ENCODE measurements around the gene NID1.
A peak's percentile ranks its signal among the peaks of the same experiment; 100 is the strongest.
"Not testable (repeated sequence)": the region's sequence is repeated elsewhere in the genome, so short reads cannot be mapped to it uniquely, and the experiment has no call there.

NID1 gene

DNA sequence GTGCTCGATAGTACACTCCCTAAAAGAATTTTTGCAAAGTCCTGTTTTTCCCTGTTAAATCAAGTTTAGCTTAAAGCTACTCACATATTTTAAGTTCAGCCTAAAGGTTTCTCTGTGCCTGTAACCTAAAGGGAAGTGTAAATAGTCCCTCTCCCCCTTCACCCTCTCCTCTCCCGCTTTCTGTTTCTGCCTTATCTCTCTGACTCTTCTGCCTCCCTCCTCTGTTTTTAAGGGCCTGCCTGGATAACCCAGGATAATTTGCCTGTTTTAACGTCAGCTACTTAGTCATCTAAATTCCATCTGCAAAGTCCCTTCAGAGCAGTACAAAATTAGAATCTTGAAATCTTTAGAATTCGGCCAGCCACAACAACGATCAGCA is 92.6 kb downstream of the NID1 start:
- H3K4me3 ChIP-seq (ENCODE audit: low read depth, low read length) = peak overlapping the region; percentile 49
- TF ChIP-seq, protein P1, sequence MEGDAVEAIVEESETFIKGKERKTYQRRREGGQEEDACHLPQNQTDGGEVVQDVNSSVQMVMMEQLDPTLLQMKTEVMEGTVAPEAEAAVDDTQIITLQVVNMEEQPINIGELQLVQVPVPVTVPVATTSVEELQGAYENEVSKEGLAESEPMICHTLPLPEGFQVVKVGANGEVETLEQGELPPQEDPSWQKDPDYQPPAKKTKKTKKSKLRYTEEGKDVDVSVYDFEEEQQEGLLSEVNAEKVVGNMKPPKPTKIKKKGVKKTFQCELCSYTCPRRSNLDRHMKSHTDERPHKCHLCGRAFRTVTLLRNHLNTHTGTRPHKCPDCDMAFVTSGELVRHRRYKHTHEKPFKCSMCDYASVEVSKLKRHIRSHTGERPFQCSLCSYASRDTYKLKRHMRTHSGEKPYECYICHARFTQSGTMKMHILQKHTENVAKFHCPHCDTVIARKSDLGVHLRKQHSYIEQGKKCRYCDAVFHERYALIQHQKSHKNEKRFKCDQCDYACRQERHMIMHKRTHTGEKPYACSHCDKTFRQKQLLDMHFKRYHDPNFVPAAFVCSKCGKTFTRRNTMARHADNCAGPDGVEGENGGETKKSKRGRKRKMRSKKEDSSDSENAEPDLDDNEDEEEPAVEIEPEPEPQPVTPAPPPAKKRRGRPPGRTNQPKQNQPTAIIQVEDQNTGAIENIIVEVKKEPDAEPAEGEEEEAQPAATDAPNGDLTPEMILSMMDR (IDR thresholded peaks at IDR 0.05; ENCODE audit: low read depth, low read length) = no peak

DNA sequence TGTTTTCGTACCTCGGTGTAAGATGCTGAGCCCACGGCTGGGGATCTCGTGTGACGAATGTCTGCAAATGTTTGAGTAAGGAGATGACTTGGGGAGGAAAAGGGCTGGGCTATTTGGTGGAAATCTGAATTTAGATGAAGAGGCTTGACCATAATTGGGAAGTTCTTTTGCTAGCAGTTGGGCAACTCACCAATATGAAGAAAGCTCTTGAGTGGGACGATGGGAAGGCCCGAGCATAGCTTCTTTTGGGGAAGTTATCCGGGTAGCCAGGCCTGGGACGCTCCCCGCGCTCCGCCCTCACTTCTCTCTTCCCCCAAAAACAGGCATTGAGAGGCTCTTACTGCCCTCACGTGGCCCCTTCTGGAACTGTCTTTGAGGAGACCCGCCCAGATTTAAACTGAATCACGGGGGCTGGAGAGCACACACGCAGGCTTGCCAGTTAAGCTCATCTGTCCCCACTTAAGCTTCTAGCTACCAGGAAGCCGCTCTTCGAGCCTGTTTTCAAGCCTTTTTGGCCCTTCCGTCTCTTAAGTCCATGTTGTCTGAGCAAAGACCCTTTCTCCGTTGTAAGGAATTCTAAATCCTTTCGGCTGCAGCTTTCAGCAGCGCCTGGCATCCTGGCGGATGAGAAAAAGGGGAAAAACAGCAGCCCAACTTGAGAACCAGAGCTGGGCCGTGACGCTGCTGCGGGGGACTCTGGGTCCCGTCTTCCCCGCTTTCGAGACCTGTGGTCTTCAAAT is 93.1 kb downstream of the NID1 start:
- TF ChIP-seq, protein P1 (IDR thresholded peaks at IDR 0.05; ENCODE audit: low read depth, low read length) = peak; percentile 79
- H3K4me3 ChIP-seq (ENCODE audit: low read depth, low read length) = peak overlapping the region; percentile 49

DNA sequence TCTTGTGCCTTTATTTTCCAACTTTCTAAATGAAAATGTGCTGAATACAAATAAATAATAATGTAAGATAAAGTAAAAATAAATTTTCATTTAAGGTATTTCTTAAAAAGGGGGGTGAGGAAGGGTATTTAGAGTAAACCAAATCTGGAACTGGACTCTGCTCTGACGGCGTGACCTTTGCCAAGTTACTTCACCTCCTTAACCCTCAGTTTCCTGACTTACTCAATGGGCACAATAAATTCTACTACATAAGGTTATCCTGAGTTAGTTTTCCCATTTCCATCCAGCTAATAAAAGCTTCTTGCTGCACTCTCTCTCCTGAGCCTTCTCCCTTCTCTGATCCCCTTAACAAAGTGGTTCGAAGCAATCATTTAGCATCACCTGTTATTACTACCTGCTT is 93.9 kb downstream of the NID1 start:
- TF ChIP-seq, protein P1 (IDR thresholded peaks at IDR 0.05; ENCODE audit: low read depth, low read length) = no peak
- no peak overlapping the region for H3K4me3 ChIP-seq (ENCODE audit: low read depth, low read length)

DNA sequence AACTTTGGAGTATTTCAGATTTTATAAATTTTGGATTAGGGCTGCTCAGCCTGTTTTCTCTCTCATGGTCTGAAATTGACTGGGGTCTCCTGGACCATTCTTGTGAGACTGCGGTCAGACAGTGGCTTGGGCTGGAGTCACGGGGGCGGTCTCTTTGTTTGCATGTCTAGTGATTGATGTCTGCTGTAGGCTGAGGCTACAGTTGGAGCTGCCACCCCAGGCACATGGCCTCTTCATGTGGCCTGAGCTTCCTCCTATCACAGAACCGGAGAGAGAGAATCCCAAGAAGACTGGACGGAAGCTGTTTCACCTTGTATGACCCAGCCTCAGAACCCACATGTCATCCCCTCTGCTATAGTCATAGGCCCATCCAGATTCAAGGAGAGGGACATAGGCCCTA is 96.1 kb downstream of the NID1 start:
- TF ChIP-seq, protein P1 (IDR thresholded peaks at IDR 0.05; ENCODE audit: low read depth, low read length) = no peak
- H3K4me3 ChIP-seq (ENCODE audit: low read depth, low read length) = no peak overlapping the region

DNA sequence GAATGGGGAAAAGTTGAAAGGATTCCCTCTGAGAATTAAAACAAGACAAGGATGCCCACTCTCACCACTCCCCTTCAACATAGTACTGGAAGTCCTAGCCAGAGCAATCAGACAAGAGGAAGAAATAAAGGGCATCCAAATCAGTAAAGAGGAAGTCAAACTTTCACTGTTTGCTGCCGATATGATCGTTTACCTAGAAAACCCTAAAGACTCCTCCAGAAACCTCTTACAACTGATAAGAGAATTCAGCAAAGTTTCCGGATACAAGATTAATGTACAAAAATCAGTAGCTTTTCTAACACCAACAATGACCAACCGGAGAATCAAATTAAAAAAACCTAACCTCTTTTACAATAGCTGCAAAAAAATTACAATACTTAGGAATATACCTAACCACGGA is 98.8 kb downstream of the NID1 start:
- not testable (repeated sequence) for H3K4me3 ChIP-seq (ENCODE audit: low read depth, low read length)

DNA sequence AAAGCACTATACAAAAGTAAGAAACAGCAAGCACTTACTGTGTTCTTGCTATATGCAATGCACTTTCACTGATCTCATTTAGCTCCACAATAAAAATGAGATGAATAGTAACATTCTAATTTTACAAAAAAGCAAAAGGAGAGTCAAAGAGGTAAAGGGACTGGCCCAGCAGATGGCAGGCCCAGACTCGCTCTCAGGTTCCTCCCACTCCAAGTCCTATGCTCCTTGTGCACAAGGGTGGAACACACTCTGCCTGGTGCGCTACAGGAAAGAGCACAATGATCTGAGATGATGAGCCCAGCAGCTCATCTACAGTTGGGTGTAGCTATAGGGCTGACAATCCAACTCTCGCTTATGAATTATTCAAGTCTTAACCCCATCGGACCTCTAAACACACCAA is 104.1 kb downstream of the NID1 start:
- no peak overlapping the region for H3K4me3 ChIP-seq (ENCODE audit: low read depth, low read length)
- TF ChIP-seq, protein P1 (IDR thresholded peaks at IDR 0.05; ENCODE audit: low read depth, low read length) = no peak

DNA sequence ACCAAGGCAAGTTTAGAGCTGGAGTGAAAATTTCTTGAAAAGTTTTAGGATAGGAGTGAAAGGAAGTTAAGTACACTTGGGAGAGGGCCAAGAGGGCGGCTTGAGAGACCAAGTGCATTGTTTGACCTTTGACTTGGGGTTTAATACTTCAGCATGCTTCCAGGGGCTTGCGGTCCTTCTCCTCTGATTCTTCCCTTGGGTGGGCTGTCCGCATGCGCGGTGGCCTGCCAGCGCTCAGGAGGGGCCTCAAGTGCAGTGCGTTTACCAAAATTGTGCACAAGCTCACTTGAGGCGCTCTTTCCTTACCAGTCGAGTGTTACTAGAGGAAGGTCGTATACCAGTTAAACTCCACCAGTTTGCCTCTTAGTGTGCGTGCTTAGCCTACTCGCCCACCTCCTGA is 106.9 kb downstream of the NID1 start:
- H3K4me3 ChIP-seq (ENCODE audit: low read depth, low read length) = no peak overlapping the region
- TF ChIP-seq, protein P1 (IDR thresholded peaks at IDR 0.05; ENCODE audit: low read depth, low read length) = no peak

DNA sequence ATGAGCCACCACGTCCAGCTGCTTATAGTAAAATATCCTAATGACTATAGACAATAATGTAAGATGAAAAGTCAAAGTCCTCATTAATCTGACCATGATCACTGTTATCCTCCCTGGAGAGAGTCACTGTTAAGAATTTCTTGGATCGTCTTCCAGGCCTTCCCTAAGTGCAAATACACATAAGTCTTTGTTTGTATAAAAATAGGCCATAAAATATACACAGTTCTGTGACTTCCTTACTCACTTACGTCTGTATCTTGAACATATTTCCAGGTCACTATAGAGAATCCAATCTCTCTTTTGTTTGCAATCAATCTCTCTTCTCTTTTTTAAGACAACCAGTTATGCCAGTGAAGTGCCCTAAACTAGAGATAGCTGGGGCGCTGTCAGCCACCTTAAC is 109.1 kb downstream of the NID1 start:
- H3K4me3 ChIP-seq (ENCODE audit: low read depth, low read length) = no peak overlapping the region
- TF ChIP-seq, protein P1 (IDR thresholded peaks at IDR 0.05; ENCODE audit: low read depth, low read length) = no peak

All from WI38 (cell line).